Renal pelvis (tissue), 4 donors: ENCODE results near the gene GALNT17. TPM values are rescaled to one million over a fixed set of nuclear protein-coding genes. Genes with fewer than 3 reads are reported as not detected.

Source experiments
- DNase-seq: peaks from one replicate; pipeline ENCODE4 v3.0.0-alpha.2; 2013
- polyA plus RNA-seq, 3 donors: library from polyadenylated mRNA; unstranded; fragments of 120-200 nt; gene quantifications; one replicate each; pipeline ENCODE4 v1.2.1, GENCODE V29; 2013; ENCODE audit not compliant: insufficient read length in 3 of 3

The GALNT17 gene
- polyA plus RNA-seq, 3 donors, result 3.5 to 5.6 (median 4.5) TPM

DNA sequence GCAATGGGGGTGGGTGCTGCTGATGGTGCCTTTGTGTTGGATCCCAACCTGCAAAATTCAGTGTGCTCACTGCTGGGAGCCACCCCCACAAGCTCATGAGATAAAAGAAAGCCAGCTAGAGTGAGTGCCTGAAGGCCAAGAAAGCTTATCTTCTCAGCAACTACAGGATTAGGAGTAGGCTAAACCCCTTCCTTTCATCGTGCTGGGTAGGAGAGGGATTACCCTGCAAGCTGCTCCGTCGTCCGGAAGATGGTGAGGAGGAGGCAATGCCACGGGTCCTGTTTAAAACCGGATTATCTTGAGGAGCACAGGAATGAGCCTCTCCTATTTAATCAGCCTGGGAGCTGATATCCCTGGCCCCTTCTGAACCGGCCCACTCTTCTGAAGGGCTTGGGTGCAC lies 258.0 kb downstream of the GALNT17 start:
- no peak for DNase-seq

- no peak for DNase-seq
These were observed 261.7 kb downstream of the GALNT17 start for GRCh38 chr7:71393661-71394060.

DNA sequence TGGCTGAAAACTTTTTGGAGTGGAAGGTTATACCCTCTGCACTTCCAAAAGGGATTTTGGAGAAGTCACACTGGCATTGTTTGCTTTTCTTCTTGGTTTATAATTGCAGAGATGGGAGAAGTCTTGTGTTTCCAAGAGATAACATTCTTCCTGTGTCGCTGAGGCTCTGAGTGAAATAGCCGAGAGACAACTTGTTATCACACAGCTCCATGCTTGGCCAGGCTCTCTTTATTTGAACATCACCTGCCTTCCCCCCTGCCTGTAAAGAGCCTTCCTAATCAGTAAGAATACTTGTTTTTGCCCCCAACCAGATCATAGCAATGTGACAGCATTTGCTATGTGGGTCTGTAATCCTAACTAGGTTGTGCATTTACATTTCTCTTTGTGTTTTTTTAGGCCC lies 270.7 kb downstream of the GALNT17 start:
- no peak for DNase-seq

GRCh38 chr7:71403202-71403946 lies 271.4 kb downstream of the GALNT17 start:
- DNase-seq, result no peak

- DNase-seq, result no peak
These were observed 272.9 kb downstream of the GALNT17 start for GRCh38 chr7:71404726-71405345.

GRCh38 chr7:71408271-71408670 lies 276.3 kb downstream of the GALNT17 start:
- DNase-seq, result no peak

GRCh38 chr7:71409550-71410157 lies 277.7 kb downstream of the GALNT17 start:
- DNase-seq, result no peak

DNA sequence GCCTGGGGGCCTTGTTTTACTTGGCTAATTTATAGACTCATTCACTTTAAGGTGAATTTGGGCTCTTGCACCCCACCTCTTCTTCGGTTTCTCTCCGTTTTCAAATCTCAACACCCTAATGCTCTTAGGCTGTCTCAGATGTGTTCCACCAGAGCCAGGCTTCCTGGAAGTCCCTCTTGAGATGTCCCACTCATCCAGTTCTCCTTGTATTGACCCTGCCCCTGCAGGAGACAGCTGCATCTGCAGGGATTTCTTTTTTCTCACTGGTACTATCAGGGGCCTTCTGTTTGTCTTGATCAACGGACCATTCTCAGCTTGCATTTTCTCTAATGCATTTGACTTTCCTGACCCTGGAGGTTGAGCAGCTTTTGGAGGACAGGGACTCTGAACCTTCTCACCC lies 279.5 kb downstream of the GALNT17 start:
- DNase-seq, result no peak

DNA sequence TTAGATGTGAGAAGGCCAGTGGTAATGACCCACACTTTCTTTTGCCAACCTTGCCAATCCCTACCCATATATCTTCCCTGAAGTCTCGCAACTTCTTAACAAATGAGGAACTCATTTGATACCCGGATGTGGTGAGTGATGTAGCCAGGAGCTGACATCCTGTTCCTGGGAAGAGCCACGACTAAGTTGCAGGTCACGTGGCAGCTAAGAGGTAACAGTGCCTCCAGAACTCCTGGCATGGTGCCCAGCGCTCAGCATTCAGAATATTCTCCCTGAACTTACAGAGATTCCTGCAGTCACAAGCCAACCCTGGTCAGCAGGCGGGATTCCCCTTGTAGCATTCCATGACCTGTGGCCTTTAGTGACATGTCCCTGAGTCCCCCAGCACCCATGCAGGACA lies 282.5 kb downstream of the GALNT17 start:
- DNase-seq, result no peak

DNA sequence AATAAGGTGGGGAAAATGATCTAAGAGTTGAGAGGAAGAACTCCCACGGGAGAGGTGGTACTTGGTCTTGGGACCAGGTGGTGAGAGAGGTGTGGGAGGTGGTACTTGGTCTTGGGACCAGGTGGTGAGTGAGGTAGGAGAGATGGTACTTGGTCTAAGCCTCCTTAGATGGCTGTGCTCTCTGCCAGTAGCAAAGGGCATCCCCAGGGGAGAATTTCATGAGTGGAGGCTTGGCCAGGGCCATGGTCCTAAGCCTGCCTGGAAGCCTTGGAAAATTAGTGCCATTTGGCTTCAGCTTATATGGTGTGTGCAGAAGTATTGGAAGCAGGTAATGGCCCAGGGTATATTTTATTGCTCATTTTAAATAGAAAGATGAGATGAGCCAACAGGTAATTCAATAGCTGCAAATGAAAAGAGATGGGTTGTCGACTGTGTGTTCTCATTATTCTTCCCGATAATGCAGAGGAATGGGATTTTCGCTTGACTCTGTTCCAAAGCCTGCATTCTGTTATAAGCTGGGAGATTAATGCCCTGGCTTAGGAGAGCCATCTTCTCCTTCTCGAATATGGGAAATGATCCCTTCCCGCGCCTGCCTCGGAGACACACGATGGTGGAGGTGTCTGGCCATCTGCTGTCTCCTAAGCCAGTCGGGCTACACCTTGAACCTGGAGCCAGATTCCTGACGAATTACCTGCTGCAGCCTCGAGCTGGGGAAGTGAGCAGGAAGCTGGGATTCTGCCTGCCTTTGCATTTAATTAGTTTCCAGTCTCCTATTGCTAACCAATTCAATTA lies 287.8 kb downstream of the GALNT17 start:
- DNase-seq, result no peak

GRCh38 chr7:71422104-71422503 lies 290.2 kb downstream of the GALNT17 start:
- DNase-seq, result no peak

- DNase-seq, result no peak
These were observed 292.5 kb downstream of the GALNT17 start for GRCh38 chr7:71424166-71425035.

GRCh38 chr7:71429083-71429482 lies 297.1 kb downstream of the GALNT17 start:
- DNase-seq, result no peak

DNA sequence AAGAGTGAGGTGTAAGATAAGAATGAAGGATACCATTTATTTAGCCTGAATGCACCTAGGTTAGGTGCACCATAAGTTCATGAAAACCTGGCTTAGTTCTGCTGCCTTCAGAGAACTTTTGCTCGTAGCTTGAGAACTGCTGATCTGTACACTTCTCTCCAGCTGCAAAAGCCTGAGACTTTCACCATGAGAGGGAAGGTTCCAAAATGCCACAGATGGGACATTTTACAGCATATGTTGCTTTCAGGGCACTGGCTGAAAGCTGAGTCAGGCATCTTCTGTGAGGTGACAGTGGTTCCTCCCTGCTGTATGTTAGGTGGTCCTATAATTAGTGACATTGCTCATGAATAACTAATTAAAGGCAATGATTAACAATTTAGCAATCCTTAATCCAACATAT lies 298.3 kb downstream of the GALNT17 start:
- DNase-seq, result no peak

DNA sequence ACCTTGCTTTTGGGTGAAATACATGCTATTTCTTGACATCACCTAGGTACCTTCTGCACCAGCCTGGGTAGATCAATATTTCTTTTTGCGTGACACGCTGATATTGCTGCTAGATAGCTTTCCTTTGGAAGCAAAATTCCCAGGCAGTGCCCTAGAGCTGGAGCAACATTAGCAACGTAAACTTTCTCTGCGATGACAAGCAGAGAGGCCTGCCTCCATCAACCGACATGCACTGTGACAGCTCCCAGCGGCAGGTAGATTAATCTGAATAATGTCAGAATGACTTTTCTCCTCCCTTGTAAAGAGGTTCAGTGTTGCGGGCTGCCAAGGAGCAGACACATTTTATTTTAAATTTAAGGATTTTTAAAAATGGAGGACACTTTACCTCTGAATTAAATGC lies 307.4 kb downstream of the GALNT17 start:
- DNase-seq, result no peak

GRCh38 chr7:71442492-71443190 lies 310.7 kb downstream of the GALNT17 start:
- peak; percentile 12 for DNase-seq

- DNase-seq, result peak; percentile 15
These were observed 311.2 kb downstream of the GALNT17 start for GRCh38 chr7:71443191-71443530.

DNA sequence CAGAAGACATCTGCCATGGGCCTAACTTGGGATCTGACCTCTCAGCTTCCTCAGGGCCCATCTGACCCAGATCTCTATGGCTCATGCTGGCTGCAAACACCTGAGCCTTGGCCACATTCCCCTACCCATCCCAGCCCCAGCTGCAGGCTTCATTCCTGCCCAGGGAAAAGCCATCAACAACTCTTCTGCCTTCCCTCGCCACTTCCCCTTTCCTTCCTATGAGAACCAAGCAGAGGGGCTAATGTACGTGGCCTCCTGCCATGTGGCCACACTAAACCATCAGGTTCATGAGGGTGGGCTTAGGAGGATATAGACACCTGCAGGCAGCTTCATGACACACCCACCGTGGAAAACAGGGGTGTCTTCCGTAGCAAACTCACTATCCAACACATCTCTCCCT lies 312.2 kb downstream of the GALNT17 start:
- no peak for DNase-seq

DNA sequence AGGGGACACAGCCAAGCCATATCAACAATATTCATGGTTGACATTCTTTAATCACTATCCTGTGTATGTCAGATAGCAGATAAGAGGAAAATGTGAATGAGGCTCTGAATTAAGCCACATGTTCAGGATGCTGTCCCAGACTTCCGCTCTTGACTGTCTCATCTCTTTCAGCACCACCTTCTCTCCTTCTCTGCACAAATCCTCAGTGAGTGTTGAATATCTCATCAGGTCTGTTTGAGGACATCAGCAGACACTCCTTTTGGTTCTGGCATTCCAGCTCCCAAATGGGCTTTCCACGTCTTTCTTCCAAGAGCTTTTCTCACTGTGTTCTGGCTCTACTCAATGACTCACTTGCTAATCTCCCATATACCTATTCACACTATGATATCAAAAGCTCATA lies 321.7 kb downstream of the GALNT17 start:
- DNase-seq, result no peak

DNA sequence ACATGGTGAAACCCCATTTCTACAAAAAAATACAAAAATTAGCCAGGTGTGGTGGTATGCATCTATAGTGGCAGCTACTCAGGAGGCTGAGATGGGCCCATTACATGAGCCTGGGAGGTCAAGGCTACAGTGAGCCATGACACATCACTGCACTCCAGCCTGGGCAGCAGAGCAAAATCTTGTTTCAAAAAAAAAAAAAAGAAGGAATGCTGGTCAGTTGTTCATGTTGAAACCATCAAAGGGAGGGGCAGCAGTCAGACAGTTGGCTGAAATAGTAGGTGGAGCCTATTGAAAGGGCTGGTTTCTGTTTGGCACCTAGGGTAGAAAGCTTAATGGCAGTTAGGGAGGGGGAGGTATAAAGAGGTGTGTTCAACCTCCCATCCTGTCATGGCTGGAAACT lies 323.0 kb downstream of the GALNT17 start:
- no peak for DNase-seq

- no peak for DNase-seq
These were observed 325.1 kb downstream of the GALNT17 start for GRCh38 chr7:71457021-71457420.
